Astrocyte of the cerebellum (primary cell): ENCODE results near the gene OTOP3.

Source experiments
- DNase-seq: peaks from one replicate; pipeline ENCODE4 v3.0.0-alpha.2; 2011; ENCODE audit warnings: low read depth
- H3K4me3 ChIP-seq: 2 replicates; pipeline ENCODE4 v1.5.1; 2011; ENCODE audit warnings: mild to moderate bottlenecking, low read depth, low read length, moderate library complexity
- in situ Hi-C: cut with HindIII; loops from 2 replicates; pipeline ENCODE4 v1.10.0; 2017; ENCODE audit warnings: low sequenced_read_pairs
- TF ChIP-seq, protein P1 (sequence below): IDR thresholded peaks from 2 replicates; pipeline ENCODE4 v1.5.1; 2012; ENCODE audit warnings: low read length, low read depth, moderate library complexity, mild to moderate bottlenecking; ENCODE audit errors: missing control alignments

The OTOP3 gene

GRCh38 chr17:74941128-74941725, 5.5 kb downstream of the OTOP3 start:
- DNase-seq: no peak
- H3K4me3 ChIP-seq: no peak overlapping the region
- in situ Hi-C loops: no loop called here
- TF ChIP-seq, protein P1, sequence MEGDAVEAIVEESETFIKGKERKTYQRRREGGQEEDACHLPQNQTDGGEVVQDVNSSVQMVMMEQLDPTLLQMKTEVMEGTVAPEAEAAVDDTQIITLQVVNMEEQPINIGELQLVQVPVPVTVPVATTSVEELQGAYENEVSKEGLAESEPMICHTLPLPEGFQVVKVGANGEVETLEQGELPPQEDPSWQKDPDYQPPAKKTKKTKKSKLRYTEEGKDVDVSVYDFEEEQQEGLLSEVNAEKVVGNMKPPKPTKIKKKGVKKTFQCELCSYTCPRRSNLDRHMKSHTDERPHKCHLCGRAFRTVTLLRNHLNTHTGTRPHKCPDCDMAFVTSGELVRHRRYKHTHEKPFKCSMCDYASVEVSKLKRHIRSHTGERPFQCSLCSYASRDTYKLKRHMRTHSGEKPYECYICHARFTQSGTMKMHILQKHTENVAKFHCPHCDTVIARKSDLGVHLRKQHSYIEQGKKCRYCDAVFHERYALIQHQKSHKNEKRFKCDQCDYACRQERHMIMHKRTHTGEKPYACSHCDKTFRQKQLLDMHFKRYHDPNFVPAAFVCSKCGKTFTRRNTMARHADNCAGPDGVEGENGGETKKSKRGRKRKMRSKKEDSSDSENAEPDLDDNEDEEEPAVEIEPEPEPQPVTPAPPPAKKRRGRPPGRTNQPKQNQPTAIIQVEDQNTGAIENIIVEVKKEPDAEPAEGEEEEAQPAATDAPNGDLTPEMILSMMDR: no peak

DNA sequence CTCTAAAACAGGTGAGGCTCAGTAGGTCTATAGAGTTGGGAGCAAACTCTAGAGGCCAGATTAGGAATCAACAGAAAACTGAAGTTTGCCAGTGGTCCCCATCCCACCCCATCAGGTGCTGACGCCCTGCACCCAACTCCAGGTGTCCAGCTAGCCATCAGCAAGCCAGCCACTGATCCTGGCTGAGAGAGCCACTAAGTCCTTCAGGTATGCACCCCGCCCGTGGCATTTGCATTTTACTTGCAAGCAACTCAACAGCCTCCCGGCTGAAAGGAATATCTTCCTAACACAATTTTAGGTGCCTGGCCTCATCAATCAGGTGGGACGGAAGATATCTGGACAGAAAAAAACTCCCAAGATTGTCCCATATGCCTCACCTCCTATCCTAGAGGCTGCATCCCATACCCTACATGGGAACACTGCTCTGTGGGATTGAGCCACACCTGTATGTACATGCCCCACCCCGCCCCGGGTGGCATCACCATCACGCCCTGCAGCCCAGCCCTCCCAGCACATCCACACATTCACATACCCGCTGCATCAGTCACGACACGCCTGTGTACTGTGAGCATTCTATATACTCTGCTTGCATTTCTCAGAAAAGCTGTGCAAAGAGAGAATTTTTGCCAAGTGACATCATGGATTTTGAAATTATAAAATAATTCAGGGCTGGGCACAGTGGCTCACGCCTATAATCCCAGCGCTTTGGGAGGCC, 8.3 kb downstream of the OTOP3 start:
- DNase-seq: no peak
- H3K4me3 ChIP-seq: no peak overlapping the region
- in situ Hi-C loops: no loop called here
- TF ChIP-seq, protein P1: no peak

DNA sequence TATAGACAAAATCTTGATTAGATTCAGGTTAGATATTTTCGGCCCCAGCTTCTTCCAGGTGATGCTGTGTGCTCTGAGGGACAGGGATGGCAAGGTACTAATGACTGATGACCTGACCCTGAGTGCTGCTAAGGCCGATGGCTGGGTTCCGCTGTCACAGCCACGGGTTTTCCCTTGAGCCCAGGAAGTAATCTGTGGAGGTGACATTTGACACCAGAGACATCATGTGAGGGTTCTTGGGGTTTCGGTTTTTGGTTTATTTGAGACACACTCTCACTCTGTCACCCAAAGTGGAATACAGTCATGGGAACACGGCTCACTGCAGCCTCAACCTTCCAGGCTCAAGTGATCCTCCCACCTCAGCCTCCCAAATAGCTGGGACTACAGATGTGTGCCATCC, 9.8 kb downstream of the OTOP3 start:
- no peak for DNase-seq
- H3K4me3 ChIP-seq: no peak overlapping the region
- TF ChIP-seq, protein P1: no peak
- in situ Hi-C loops: no loop called here

- H3K4me3 ChIP-seq: no peak overlapping the region
- TF ChIP-seq, protein P1: no peak
- DNase-seq: no peak
- in situ Hi-C loops: no loop called here
Observed at GRCh38 chr17:74946641-74947040, 10.9 kb downstream of the OTOP3 start.

- in situ Hi-C loops: no loop called here
- no peak overlapping the region for H3K4me3 ChIP-seq
- TF ChIP-seq, protein P1: no peak
- no peak for DNase-seq
Observed at GRCh38 chr17:74947041-74947754, 11.5 kb downstream of the OTOP3 start.

DNA sequence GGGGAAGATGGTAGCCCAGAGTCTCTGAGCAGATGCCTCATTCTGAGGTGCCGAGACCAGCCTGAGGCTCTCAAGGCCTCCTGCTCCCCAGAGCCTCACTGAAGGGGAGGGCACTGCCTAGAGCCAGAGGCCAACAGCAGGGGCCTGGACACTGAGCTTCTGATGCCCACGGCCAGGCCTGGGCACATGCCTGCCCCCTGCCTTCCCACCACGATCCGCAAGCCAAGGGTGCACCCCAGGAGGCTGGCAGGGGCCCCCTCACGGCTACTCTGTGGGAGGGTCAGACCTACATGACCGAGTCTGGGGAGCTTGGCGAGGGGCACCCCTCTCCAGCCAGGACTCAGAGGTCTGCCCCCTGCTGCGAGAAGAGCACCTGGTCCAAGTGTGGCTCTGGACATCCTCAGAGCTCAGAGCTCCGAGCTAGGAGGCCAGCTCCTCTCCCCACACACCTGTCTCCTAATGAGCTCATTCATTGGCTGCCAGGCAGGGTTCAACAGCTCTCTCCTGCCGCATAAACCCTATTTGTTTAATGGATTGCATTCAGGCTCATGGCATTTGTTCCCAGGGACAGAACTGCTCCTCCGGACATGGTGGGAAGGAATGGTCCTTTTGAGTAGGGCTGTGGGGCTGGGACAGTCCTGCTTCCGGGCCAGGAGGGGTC, 13.9 kb downstream of the OTOP3 start:
- TF ChIP-seq, protein P1: no peak
- DNase-seq: no peak
- H3K4me3 ChIP-seq: no peak overlapping the region
- in situ Hi-C loops: no loop called here
